Mesendoderm (in vitro differentiated cells): Measurements from ENCODE around the gene TMEM131.
"Not testable (repeated sequence)": the region's sequence is repeated elsewhere in the genome, so short reads cannot be mapped to it uniquely, and the experiment has no call there.

Experiments used
- DNase-seq: peaks from one replicate; pipeline ENCODE4 v3.0.0; 2013
- H2AK5ac ChIP-seq: 2 replicates; pipeline ENCODE4 v1.6.1; 2013; ENCODE audit warnings: low read length, inconsistent platforms
- H2BK120ac ChIP-seq: 2 replicates; pipeline ENCODE4 v1.6.1; 2013; ENCODE audit warnings: low read depth, mild to moderate bottlenecking, low read length, moderate library complexity, mixed read lengths
- H2BK15ac ChIP-seq: replicated peaks from 2 replicates; pipeline ENCODE4 v1.6.1; 2013; ENCODE audit warnings: low read depth, mild to moderate bottlenecking, moderate library complexity
- H2BK5ac ChIP-seq: 2 replicates; pipeline ENCODE4 v1.6.1; 2013; ENCODE audit warnings: low read length, inconsistent platforms
- H3K18ac ChIP-seq: 2 replicates; pipeline ENCODE4 v1.6.1; 2013; ENCODE audit warnings: mild to moderate bottlenecking, low read length, mixed read lengths
- H3K23ac ChIP-seq: one replicate; pipeline ENCODE4 v1.6.1; 2013; ENCODE audit warnings: low read length
- H3K27ac ChIP-seq: 2 replicates; pipeline ENCODE4 v1.5.1; 2013; ENCODE audit warnings: low read depth, mild to moderate bottlenecking, inconsistent platforms, low read length, moderate library complexity
- H3K27me3 ChIP-seq: 2 replicates; pipeline ENCODE4 v1.6.1; 2013; ENCODE audit warnings: low read length, control low read depth, mild to moderate bottlenecking, inconsistent platforms; ENCODE audit not compliant: insufficient read depth, poor library complexity
- H3K36me3 ChIP-seq: 2 replicates; pipeline ENCODE4 v1.6.1; 2013; ENCODE audit warnings: low read length, inconsistent platforms; ENCODE audit not compliant: control insufficient read depth, insufficient read depth
- H3K4ac ChIP-seq: one replicate; pipeline ENCODE4 v1.6.1; 2013; ENCODE audit warnings: low read depth, mild to moderate bottlenecking, low read length, moderate library complexity
- H3K4me1 ChIP-seq: 2 replicates; pipeline ENCODE4 v1.6.1; 2013; ENCODE audit warnings: low read depth, low read length, inconsistent platforms; ENCODE audit not compliant: control insufficient read depth
- H3K4me2 ChIP-seq: 2 replicates; pipeline ENCODE4 v1.6.1; 2013; ENCODE audit warnings: low read length
- H3K4me3 ChIP-seq: 2 replicates; pipeline ENCODE4 v1.5.1; 2013; ENCODE audit warnings: mild to moderate bottlenecking, low read length
- H3K56ac ChIP-seq: one replicate; pipeline ENCODE4 v1.6.1; 2013; ENCODE audit warnings: low read length
- H3K79me1 ChIP-seq: 2 replicates; pipeline ENCODE4 v1.6.1; 2013; ENCODE audit warnings: low read length, inconsistent platforms
- H3K79me2 ChIP-seq: 2 replicates; pipeline ENCODE4 v1.6.1; 2013; ENCODE audit warnings: mild to moderate bottlenecking, low read length; ENCODE audit not compliant: control insufficient read depth, insufficient read depth
- H3K9ac ChIP-seq: 2 replicates; pipeline ENCODE4 v1.6.1; 2013; ENCODE audit warnings: low read length, inconsistent platforms
- H4K5ac ChIP-seq: one replicate; pipeline ENCODE4 v1.6.1; 2013; ENCODE audit warnings: low read length
- H4K8ac ChIP-seq: one replicate; pipeline ENCODE4 v1.6.1; 2013; ENCODE audit warnings: low read depth, mild to moderate bottlenecking, control low read depth, low read length, moderate library complexity
- WGBS: extraction: QIAGEN DNeasy Blood & Tissue Kit; methylation state at CpG from one replicate; pipeline ENCODE4 v1.1.7; 2013; ENCODE audit warnings: low lambda C conversion rate, missing lambda C conversion rate; ENCODE audit not compliant: insufficient coverage; ENCODE audit errors: extremely low coverage; 5-methylcytosine and 5-hydroxymethylcytosine counted together

TMEM131 gene

DNA sequence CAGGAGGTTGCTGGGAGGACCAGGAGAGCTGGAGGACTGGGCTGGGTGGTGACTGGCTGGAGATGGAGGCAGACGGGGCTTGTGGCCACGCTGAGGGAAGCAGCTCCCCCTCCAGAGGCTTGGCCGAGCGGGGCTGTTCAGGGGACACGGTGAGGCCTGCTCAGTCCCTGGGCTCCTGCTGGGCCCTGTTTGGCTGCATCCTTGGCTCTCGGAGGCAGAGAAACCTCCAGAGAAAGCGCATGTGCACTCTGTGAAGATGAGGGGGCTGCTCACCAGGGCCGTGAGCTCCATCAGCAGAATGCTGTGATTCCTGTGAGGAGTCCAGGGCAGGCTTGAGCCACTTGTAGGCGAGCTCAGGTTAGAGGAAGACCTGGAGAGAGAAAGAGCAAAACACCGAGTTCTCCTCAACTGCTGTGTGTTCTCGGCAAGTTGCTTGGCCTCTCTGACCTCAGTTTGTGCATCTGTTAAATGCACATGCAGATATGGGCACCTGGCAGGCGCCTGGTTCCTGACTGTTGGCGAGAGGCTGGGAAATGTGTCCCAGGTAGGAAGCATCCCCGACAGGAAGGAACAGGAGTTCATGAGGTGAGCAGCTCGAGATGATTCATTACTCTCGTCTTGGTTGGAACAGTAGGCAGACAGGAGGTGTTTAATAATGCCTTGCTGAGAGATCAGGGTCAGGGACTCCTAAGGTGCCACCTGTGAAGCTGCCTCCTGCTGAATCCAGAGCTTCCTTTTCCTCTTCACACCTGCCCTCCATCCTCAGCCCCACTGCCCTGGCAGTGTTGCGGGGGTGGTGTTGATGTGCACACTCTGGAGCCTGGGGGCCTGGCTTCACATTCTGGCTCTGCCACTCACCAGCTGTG lies 281.4 kb downstream of the TMEM131 start:
- no CpG with 5 or more reads among the region's 17 CpGs for WGBS
- Histone ChIP-seq H3K4me1 (peaks cover 12% of the 10 kb centered on the region), H3K27ac (peak overlapping the region; percentile 32), H3K4ac (peak overlapping the region; percentile 46), H4K8ac (no peak overlapping the region), H3K79me1 (no peaks in the 10 kb centered on the region), H3K23ac (no peak overlapping the region), H3K18ac (peak overlapping the region; percentile 24), H3K4me3 (no peak overlapping the region), H3K56ac (peak overlapping the region; percentile 86), H3K4me2 (no peak overlapping the region), H3K9ac (peak overlapping the region; percentile 48), H2AK5ac (peak overlapping the region; percentile 29), H2BK5ac (peak overlapping the region; percentile 84), H2BK15ac (no peak overlapping the region), H3K79me2 (no peaks in the 10 kb centered on the region), H3K27me3 (no peaks in the 10 kb centered on the region), H2BK120ac (peak overlapping the region; percentile 37), H4K5ac (no peak overlapping the region), H3K36me3 (no peaks in the 10 kb centered on the region)
- no peak for DNase-seq

DNA sequence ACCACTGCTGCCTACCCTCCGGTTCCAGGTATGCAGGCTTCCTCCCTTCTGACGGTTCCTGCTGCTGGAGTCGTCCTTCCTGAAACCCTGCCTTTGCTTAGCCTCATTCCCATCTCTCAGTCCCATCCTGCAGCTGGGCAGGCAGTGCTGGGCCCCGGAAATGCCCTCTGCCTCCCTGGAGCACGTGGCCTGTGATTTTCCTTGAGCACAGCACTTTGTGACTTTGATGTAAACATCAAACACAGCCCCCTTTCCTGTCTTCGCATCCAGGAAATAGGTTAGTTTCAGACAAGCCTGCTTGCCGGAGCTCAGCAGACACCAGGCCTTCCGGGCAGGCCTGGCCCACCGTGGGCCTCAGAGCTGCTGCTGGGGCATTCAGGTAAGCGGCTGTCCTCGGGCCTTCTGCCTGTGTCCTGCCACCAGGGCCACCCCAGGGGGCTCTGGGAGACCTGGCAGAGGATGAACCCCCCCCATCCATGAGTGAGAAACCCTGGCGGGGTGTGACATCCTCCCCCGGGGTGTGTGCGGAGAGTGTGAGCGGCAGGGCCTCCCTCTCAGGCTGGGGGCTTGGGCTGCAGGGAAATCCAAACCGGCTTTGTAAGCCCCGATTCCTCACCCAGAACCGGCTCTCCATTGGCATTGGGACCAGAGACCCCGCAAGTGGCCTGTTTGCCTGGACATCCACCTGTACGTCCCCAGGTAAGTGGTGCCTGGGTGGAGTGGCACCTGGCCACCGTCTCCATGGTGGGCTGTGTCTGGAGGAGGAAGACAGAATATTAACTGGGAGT lies 282.3 kb downstream of the TMEM131 start, which contains the start of gene ZAP70:
ZAP70 (plus strand) TSS at position 281 of the 788 bp plus-strand sequence. CDS start 10,461 bp downstream, outside the sequence.
- H3K79me1 ChIP-seq: no peaks in the 10 kb centered on the region
- WGBS: no CpG with 5 or more reads among the region's 21 CpGs
- H3K9ac ChIP-seq: peak within 1 kb of the TSS; percentile 48
- H3K4me2 ChIP-seq: no peak within 1 kb of the TSS
- peak within 1 kb of the TSS; percentile 86 for H3K56ac ChIP-seq
- no peak within 1 kb of the TSS for H4K5ac ChIP-seq
- H3K27me3 ChIP-seq: no peaks in the 10 kb centered on the region
- peak within 1 kb of the TSS; percentile 99 for H2AK5ac ChIP-seq
- H3K4me3 ChIP-seq: no peak within 1 kb of the TSS
- no peak within 1 kb of the TSS for H2BK15ac ChIP-seq
- no peaks in the 10 kb centered on the region for H3K36me3 ChIP-seq
- peak within 1 kb of the TSS; percentile 92 for H3K18ac ChIP-seq
- peak within 1 kb of the TSS; percentile 83 for H3K23ac ChIP-seq
- H2BK120ac ChIP-seq: peak within 1 kb of the TSS; percentile 93
- no peaks in the 10 kb centered on the region for H3K79me2 ChIP-seq
- H3K27ac ChIP-seq: peak within 1 kb of the TSS; percentile 81
- no peak for DNase-seq
- no peak within 1 kb of the TSS for H4K8ac ChIP-seq
- peak within 1 kb of the TSS; percentile 96 for H3K4ac ChIP-seq
- H2BK5ac ChIP-seq: peak within 1 kb of the TSS; percentile 98
- H3K4me1 ChIP-seq: peaks cover 12% of the 10 kb centered on the region

DNA sequence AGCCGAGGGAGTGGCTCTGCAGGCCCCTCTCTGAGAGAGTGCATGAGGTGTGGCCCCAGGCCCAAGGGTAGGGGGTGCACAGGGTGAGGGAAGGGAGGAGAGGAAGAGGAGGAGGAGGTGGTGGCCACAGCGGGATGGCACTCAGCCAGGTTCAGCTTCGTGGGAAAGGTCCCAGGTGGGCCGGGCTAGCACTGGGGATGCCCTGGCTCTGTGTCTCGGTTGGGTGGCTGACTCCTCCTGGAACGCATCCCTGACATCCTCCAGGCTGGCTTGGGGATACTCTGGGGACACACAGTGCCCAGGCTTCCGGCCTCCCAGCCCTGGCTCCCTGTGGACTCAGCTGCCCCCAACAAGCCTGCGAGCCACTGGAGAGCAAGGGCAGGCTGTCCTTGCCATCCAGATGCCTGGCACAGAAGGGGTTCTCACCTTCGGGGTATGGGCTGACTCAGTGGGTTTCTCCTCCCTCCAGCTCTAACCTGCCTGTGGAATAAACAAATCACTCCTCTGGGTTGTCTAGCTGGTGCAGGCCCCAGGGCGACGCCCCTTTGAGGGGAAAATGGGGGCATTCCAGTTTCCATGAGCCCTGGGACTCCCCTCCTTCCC lies 283.0 kb downstream of the TMEM131 start:
- peak overlapping the region; percentile 92 for H3K18ac ChIP-seq
- H3K4me1 ChIP-seq: peaks cover 12% of the 10 kb centered on the region
- no peaks in the 10 kb centered on the region for H3K36me3 ChIP-seq
- H3K9ac ChIP-seq: peak overlapping the region; percentile 16
- peak overlapping the region; percentile 83 for H3K23ac ChIP-seq
- no peak overlapping the region for H4K8ac ChIP-seq
- H3K79me2 ChIP-seq: no peaks in the 10 kb centered on the region
- peak overlapping the region; percentile 99 for H2AK5ac ChIP-seq
- H4K5ac ChIP-seq: no peak overlapping the region
- WGBS: no CpG with 5 or more reads among the region's 11 CpGs
- no peaks in the 10 kb centered on the region for H3K27me3 ChIP-seq
- H2BK15ac ChIP-seq: no peak overlapping the region
- H3K4me2 ChIP-seq: no peak overlapping the region
- H3K79me1 ChIP-seq: no peaks in the 10 kb centered on the region
- H3K27ac ChIP-seq: peak overlapping the region; percentile 81
- H3K4ac ChIP-seq: peak overlapping the region; percentile 96
- DNase-seq: no peak
- H3K4me3 ChIP-seq: no peak overlapping the region
- peak overlapping the region; percentile 86 for H3K56ac ChIP-seq
- peak overlapping the region; percentile 98 for H2BK5ac ChIP-seq
- peak overlapping the region; percentile 93 for H2BK120ac ChIP-seq

DNA sequence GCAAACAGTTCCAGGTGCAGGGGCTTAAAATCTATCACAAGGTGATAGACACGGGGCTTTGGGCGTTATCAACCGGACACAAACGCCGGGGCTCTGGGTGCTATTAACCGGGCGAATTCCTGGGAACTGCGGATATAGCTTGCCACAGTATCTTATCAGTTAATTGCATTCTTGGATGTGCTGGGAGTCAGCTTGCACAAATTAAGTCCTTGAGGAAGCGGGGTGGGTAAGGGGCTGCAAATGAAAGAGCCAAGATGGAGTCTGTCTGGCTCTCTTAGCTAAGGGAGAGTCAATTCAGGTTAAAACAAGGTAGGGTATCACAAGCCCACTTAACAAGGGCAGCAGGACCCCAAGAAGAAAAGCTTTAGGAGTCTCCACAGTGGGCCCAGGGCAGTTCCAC lies 283.6 kb downstream of the TMEM131 start:
- peak overlapping the region; percentile 98 for H2BK5ac ChIP-seq
- peak; percentile 82 for DNase-seq
- not testable (repeated sequence) for H2BK15ac ChIP-seq, H4K5ac ChIP-seq, H3K9ac ChIP-seq, H3K79me1 ChIP-seq, H3K4me2 ChIP-seq, H3K4me3 ChIP-seq, H3K36me3 ChIP-seq, H3K23ac ChIP-seq, H4K8ac ChIP-seq, H3K27me3 ChIP-seq, H3K79me2 ChIP-seq, H2AK5ac ChIP-seq
- peak overlapping the region; percentile 93 for H2BK120ac ChIP-seq
- peak overlapping the region; percentile 86 for H3K56ac ChIP-seq
- H3K4ac ChIP-seq: peak overlapping the region; percentile 96
- H3K27ac ChIP-seq: peak overlapping the region; percentile 81
- H3K4me1 ChIP-seq: peaks cover 12% of the 10 kb centered on the region
- peak overlapping the region; percentile 92 for H3K18ac ChIP-seq
- no CpG with 5 or more reads among the region's 9 CpGs for WGBS

DNA sequence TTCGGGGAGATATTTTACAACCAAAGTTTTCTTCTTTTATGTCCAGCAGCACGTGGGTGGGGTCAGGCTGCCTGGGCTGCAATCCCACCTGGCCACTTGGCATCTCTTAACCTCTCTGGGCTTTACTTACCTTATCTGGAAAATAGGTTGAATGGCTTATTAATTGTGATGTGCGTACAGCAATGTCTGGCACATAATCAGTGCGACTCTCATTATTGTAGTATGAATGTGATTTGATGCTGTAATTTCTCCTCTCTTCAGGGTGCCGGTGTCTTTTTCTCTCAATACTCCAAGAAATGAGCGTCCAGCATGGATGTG lies 284.4 kb downstream of the TMEM131 start:
- no peak overlapping the region for H2BK15ac ChIP-seq
- H3K4me3 ChIP-seq: no peak overlapping the region
- no peak for DNase-seq
- H4K8ac ChIP-seq: no peak overlapping the region
- H2BK120ac ChIP-seq: peak overlapping the region; percentile 90
- peak overlapping the region; percentile 83 for H3K56ac ChIP-seq
- H3K23ac ChIP-seq: no peak overlapping the region
- H3K79me1 ChIP-seq: no peaks in the 10 kb centered on the region
- peak overlapping the region; percentile 97 for H2BK5ac ChIP-seq
- H3K9ac ChIP-seq: peak overlapping the region; percentile 56
- no peaks in the 10 kb centered on the region for H3K79me2 ChIP-seq
- H4K5ac ChIP-seq: peak overlapping the region; percentile 68
- H3K27me3 ChIP-seq: no peaks in the 10 kb centered on the region
- H3K4ac ChIP-seq: peak overlapping the region; percentile 93
- WGBS: no CpG with 5 or more reads among the region's 6 CpGs
- peak overlapping the region; percentile 86 for H3K18ac ChIP-seq
- H2AK5ac ChIP-seq: peak overlapping the region; percentile 76
- peaks cover 12% of the 10 kb centered on the region for H3K4me1 ChIP-seq
- no peak overlapping the region for H3K4me2 ChIP-seq
- no peaks in the 10 kb centered on the region for H3K36me3 ChIP-seq
- peak overlapping the region; percentile 94 for H3K27ac ChIP-seq
